A204.1 (cell line): ENCODE measurements around the gene ERFE.

Experiments
- FAIRE-seq: peaks from 2 replicates; lab custom pipeline; 2012; peaks lifted over from hg19 to GRCh38; lab: Jason Lieb, UNC

The ERFE gene

DNA sequence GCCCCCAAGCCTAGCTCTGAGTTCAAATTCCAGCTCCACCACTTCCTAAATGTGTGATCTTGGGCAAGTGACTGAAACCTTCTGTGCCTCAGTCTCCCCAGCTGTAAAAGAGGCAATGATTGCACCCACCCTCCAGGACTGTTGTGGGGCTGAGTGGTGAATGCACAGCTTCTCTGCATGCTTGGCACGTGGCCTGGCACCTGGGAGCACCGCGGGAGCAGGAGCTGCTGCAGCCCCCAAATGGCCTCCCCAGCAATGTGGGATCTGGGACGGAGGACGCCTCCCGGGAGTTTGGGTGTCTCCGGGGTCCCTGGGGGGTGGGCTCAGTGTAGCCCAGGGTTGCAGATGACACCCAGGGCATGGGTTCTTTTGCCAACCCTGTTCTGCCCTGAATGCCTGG, 18.7 kb upstream of the ERFE start:
- no peak for FAIRE-seq

DNA sequence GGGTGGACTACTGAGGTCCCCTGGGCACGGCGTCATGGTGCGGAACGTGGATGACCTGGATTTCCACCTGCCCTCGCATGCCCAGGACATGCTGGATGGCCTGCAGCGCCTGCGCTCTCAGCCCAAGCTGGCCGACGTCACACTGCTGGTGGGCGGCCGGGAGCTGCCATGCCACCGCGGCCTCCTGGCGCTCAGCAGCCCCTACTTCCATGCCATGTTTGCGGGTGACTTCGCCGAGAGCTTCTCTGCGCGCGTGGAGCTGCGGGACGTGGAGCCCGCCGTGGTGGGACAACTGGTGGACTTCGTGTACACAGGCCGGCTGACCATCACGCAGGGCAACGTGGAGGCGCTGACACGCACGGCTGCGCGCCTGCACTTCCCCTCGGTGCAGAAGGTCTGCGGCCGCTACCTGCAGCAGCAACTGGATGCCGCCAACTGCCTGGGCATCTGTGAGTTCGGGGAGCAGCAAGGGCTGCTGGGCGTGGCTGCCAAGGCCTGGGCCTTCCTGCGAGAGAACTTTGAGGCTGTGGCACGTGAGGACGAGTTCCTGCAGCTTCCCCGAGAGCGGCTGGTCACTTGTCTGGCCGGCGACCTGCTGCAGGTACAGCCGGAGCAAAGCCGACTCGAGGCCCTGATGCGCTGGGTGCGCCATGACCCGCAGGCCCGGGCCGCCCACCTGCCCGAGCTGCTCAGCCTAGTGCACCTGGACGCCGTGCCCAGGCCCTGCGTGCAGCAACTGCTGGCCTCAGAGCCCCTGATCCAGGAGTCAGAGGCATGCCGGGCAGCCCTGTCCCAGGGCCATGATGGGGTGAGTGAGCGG, 17.8 kb upstream of the ERFE start:
- no peak for FAIRE-seq

DNA sequence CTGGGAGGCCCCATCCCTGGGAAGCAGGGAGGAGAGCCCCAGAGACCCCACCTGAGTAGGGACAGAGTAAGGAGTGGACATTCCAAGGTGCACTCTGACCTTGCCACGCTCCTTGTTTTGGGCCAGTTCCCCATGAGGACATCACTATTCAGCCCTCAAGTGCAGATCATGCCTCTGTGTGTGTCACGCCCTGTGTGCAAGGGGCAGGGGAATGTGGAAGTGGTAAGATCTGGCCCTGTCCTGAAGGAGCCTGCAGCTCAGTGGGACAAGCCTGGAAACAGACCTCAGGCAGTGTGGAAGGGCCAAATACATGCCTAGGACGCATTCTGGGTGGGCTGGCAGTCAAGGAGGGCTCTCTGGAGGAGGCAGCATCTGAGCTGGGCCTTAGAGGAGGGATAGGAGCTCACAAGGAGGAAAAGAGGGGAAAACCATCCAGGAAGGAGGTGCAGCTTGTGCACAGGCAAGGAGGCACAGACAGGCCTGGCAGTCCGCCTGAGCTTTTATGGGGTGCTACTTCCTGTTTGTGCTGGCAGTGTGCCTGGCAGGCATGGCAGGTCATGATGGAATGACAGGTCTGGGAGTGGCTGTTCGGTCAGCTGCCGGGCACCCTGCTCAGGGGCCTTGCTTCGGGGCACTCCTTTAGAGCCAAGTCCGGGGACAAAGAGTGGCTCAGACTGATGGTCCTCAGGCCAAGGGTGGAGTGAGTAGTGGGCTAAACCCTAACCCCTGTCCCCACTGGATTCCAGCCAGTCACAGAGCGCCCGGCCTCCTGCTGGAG, 17.0 kb upstream of the ERFE start:
- FAIRE-seq: no peak

DNA sequence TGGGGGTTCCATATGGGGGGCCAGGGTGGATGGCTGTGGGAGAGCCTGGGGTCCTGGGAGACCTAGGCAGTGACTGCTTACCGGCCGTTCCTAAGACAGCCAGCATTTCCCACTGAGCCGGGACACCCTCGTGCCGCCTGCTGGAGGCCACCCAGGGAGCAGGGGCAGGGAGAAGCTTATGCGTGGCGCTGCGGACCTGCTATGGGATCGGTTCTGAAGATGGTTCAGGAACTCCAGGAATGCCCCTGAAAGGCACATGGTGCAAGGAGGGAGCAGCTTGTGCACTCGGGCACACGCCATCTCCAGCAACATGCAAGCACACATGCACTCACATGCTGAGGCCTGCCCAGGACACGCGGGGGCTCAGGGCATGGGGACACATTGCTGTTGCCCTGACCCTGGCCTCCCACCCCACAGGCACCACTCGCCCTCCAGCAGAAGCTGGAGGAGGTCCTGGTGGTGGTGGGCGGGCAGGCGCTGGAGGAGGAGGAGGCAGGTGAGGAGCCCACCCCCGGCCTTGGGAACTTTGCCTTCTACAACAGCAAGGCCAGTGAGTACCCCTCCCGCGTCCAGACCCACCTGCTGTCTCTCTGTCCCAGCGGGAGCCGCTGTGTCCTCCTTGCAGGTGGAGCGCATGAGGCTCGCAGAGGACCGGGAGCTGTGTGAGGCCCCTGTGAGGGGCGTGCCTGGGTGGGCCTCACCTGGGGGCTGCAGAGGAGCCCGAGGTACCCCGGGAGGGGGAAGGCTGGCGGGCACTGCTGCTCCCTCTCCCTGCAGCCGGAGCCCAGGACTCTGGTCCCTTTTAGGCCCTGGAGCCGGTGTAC, 16.2 kb upstream of the ERFE start:
- FAIRE-seq: no peak

DNA sequence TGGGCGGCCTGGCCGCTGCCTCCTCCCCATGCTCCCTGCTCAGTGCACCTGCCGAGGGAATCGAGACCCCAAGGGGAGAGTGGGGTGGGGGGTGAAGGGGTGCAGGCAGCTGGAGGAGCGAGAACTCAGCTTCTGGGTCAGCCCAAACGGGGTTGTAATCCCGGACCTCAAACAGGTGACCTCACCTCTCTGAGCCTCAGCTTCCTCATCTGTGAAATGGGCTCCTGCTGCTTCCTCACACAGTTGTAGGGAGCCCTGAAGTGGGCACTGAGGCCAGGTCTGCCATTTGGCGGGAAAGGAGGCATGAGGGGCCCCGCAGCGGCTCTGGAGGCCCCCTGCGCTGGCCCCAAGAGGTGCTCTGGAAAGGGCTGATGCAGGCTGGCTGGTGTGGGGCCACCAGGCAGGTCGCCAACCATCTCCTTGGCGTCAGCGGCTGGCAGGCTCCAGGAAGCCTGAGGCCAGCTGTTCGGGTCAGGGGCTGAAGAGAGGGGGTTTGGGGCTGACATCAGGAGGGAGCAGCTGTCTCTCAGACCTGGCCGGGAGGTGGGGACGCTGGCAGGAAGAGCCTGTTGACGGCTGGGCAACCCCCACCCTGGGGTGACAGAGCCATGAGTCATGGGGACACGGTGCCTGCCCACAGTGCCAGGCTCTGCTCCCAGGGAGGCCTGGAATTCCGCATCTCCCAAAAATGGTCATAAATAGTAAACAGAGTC, 15.4 kb upstream of the ERFE start:
- FAIRE-seq: no peak

DNA sequence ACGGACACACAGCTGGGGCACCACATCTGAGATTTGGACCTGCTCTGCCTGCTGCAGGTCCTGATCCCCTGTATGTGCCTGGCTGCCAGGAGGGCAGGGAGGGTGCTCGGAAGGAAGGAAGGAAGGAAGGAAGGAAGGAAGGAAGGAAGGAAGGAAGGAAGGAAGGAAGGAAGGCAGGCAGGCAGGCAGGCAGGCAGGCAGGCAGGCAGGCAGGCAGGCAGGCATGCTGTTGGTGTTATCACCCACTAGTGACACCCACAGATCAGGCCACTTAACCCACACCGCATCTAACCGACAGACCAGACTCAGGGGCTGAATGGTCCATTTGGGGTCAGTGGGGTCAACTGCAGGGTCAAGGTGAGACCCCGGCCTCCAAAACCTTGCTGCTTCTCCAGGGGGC, 14.5 kb upstream of the ERFE start:
- no peak for FAIRE-seq

DNA sequence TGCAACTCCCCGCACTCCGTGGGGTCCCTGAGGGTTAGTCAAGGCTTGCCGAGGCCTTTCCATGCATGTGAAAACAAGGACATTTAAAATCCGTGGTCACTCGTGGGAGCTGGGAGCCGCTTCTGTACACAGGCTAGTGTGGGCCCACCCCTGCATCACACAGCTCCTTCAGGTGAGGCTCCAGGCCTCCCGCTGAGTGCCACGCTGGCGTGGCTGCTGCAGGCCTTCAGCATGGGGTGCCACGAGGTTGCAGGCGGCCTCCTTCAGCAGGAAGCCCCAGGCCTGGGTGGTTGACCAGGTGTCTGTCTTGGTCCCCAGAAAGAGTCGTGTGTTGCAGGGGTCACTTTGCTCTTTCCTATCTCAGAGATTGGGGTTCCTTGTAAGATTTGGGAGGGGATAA, 13.7 kb upstream of the ERFE start:
- FAIRE-seq: no peak

DNA sequence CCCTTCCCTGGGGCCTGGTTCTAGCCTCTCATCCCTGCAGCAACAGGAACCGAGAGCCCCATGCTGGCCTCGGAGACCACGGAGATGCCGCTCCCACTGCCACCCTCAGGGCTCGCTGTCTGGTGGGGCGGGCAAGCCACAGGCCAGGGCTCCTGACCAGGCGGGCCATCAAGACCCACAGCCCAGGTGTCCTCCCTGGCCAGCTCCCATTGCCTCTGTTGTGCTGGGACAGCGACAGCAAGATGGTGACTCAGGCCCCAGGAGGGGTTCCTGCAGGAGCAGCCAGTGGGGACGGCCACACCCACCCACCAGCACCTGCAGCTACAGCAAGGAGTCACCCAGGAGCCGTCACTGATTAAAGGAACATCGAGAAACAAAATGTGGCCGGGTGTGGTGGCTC, 12.9 kb upstream of the ERFE start:
- FAIRE-seq: no peak

DNA sequence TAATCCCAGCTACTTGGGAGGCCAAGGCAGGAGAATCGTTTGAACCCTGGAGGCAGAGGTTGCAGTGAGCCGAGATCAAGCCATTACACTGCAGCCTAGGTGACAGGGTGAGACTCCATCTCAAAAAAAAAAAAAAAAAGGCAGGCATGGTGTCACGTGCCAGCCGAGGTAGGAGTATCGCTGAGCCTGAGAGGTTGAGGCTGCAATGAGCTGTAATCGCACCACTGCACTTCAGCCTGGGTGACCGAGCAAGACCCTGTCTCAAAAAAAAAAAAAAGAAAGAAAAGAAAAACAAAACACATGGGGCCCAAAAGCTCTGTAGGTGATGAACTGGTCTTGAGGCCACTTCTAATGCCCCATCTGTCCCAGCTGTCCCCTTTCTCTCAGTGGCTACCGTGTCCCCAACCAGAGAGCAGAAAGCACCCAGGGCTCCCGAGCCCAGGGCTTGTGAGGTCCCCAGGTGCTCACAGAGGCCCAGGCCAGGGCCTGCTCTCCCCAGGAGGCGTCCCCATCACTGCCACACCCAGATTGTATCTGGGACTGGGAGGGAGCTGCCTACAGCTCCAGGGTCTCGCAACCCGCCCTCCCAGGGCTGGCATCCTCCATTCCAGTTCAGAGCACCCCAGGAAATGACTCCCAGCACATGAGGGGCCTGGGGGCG, 11.8 kb upstream of the ERFE start:
- no peak for FAIRE-seq

DNA sequence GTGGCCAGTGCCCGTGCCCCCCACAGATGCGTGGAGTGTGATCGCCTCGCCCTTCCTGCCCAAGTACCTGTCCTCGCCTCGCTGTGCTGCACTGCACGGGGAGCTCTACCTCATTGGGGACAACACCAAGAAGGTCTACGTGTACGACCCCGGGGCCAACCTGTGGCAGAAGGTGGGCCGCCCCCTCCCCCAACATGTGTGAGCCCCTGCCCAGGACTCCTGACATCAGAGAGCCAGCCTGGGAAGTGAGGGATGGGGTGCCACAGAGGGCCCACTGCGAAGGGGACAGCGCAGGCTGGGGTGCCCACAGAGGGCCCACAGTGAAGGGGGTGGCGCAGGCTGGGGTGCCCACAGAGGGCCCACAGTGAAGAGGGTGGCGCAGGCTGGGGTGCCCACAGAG, 9.8 kb upstream of the ERFE start:
- no peak for FAIRE-seq

DNA sequence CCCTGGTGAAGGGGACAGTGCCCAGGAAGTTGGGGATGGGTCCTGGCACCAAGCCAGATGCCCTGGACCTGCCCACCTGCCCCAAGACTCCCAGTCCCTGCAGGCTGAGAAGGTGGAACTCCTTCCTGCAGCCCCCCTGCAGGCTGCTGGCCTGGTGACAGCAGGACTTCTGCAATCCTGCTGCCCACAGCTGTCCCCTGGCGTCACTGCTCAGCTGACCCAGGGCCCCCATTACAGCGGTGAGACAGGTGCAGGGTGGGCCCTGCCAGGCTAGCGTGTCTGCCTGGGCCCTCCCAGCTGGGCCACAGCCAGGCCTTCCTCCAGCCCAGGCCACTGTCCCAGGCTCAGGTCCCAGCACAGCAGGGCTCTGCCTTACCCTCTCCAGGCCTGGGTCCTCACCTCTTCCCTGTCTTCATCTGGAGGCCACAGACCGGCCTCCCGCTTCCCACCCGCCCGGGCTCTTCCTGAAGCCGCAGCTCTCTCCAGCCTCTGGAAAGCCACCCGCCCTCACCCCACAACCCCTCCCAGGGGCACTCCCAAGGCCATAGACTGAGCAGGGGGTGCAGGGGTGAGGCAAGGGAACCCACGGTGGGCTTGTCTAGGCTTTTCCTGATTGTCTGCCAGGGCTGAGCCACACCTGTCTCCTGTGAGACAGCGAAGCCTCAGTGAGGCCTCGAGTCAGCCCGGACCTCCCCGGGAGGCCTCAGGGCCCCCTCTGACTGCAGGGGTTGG, 8.8 kb upstream of the ERFE start:
- no peak for FAIRE-seq

DNA sequence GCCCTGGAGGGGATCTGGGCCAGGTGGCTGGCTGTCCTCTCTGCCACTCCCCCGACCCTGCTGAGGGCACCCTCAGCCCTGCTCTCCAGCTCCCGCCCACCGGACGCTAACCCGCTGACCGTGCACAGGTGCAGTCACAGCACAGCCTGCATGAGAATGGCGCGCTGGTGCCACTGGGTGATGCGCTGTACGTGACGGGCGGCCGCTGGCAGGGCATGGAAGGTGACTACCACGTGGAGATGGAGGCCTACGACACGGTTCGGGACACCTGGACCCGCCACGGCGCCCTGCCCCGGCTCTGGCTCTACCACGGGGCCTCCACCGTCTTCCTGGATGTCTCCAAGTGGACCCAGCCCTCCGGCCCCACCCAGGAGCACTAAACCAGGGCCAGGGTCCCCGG, 8.1 kb upstream of the ERFE start:
- no peak for FAIRE-seq

DNA sequence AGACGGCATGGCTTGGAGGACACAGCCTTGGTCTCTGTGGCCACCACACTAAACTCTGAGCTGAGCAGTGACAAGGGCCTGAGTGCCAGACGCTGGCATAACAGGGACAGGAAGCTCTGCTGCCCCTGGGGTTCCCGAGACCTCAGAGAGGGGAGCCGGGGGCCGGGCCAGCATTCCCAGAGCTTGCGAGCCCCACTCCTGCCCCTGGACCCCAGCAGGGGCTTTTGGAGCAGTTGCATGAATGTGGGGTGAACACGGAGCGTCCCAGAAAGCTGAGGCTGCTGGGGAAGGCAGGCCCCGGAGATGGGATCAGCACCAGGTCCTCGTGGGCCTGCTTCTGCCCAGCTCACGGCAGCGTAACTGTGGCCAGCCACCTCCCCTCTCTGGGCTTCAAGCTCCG, 7.6 kb upstream of the ERFE start:
- FAIRE-seq: no peak

DNA sequence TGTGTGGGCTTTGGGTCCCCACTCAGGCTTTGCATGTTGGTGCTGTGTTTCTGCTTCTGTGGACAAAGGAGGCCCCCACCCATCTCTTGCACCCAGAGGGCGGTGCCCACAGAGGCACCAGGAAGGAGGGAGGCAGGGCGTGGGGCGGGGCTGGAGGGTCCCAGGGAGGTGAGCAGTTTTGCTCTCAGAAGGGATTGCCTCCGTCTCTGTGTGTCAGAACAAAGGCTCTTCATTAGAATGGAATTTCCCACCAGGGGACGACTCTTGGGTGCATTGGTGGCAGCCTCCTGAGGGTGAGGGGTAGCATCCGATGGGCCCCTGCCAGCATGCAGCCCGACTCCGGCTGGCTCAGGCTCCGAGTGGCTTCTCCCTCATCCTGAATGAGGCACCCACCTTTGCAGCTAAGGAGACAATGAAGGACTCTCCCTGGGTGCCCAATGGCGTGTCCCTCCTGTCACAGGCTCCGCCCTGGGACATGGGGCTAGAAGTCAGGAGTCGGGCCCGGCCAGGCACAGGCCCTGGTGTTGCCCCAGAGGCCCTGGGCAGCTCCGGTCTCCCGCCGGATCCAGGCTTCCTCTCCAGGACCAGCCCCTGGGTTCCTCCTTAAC, 7.0 kb upstream of the ERFE start:
- no peak for FAIRE-seq

DNA sequence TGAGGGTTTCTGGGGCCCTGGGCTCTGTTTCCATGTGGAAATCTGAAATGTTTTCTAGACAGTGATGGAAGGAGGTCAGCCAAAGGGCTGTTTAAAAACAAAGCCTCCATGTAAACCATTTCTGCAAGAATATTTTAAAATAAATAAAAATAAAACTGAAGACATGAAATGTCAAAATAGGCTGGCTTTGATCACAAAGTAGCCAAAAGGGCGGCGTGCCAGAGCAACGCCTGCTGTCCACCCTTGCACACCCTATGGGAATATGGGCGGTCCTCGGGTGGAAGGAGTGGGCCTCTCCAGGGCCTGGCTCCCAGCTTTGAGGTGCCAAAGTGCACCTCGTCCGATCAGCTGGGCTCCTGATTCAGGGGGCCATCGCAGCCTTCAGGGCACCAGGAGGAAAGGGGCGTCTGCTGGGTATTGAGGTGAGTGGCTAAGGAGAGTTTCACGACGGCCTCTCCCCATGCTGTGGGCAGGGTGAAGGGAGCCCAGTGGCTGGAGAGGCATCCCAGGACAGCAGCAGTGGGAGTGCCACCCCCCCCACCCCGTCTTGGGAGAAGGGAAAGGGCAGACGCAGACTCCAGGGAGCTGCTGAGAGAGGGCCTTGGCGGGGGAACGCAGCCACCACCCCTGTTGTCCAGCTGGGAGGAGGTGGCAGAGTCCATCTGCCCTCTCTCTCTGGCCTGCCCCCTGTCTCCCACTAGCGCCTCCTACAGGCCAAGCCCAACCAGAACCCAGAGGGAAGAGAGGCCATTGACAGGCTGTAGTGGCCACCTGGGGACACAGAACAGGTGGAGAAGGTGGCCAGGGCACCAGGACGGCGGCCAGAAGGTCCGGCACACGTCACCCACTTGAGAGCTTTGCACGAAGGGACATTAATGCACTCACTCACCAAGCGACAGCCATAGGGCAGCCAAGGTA, 5.7 kb upstream of the ERFE start:
- FAIRE-seq: no peak

DNA sequence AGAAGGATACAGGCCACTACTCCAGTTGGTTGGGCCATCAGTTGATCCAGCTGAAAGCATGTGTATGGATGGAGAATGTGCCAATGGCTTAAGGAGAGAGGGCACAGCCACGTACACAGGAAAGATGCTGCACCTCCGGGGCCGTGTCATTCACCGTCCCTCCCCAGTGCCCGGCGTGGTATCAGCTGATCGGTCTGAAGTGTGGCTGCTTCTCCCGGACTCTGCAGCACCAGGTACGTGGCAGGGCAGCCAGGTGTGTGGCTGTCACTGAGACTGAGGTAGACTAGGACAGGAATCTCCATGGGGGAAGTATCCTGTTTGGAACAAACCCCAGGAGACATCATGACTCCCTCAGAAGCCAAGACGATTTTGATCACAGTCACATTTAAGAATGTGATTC, 4.2 kb upstream of the ERFE start:
- FAIRE-seq: no peak

DNA sequence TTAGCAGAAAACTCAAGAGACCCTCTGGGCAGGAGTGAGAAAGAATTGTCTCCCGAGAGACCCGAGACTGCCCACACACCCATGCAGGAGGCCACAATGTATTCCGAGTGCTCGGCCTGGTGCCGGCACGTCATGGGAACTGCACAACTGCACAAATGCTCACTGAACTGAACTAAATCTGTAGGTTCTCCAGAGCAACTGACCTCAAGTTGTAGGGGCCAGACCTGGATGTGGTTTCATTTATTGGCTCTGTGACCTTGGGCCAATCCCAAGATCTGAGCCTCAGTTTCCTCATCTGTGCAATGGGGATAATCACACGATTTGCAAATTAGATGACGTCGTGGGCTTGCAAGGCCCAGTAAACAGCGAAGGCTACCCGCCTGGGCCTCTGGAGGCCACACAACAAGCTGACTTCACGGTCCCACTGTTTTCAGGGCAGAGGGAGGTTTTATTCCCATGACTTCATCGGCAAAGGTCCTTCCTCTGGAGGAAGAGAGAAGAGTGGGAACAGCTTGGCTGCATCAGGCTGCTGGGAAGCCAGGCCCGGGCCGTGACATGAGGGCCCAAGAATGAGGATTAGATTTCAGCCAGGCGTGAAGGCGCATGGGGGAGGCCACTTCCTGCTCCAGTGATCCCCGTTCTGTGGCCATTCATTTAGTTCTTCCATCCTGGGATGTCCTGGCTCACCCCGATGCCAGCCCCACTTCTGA, 3.6 kb upstream of the ERFE start:
- no peak for FAIRE-seq

DNA sequence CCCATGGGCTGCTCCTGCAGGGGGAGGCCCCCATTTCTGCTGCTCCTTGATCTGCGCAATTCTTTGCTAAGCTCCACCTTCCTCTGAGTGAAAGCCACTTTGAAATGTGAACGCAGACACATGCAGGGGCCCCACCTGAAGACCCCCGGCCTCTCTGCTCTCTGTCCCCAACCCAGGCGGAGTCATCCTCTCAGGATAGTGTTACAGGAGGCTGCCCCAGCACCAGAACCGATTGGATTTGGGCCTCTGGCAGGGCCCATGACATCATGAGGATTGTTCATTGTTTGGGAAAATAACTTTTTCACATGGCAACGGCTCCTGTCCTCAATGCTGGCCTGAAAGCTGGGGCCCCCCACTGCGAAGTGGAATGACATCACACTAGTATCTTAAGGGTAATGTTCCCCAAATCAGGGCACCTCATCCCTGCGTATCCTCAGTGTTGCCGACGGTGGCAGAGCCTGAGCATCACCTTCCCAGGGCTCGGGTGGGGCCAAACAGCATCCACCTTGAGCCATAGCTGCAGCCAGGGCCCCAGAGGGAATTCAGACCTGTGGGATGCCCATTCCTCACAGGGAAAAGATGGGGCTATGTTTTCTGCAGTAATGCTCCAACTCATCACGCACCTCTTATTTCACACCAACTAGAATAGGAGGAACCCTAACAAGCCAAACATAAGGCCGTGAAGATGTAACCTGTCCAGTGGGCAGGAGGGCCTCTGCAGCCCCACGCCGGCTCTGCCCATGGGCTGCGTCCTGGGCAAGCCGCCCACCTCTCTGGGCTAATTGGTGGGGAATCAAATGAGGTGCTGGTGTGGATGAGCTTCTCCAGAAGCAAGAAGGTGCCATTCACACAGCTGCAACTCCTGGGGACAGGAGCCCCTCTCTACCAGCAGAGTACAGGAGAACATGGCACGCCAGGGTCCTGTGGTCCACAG, 2.7 kb upstream of the ERFE start:
- no peak for FAIRE-seq
